Bronchus fibroblast of lung (primary cell): ENCODE measurements around the gene TAGLN2. TPM values are rescaled to one million over a fixed set of nuclear protein-coding genes. Genes with fewer than 3 reads are reported as not detected.

Experiments used
- total RNA-seq: library from RNA; depleted of rRNA; stranded (reverse); fragments of >200 nt; gene quantifications from 2 replicates; pipeline ENCODE4 v1.2.3, GENCODE V29; 2015

TAGLN2 gene
- 552 and 717 TPM in 2 replicates for total RNA-seq

DNA sequence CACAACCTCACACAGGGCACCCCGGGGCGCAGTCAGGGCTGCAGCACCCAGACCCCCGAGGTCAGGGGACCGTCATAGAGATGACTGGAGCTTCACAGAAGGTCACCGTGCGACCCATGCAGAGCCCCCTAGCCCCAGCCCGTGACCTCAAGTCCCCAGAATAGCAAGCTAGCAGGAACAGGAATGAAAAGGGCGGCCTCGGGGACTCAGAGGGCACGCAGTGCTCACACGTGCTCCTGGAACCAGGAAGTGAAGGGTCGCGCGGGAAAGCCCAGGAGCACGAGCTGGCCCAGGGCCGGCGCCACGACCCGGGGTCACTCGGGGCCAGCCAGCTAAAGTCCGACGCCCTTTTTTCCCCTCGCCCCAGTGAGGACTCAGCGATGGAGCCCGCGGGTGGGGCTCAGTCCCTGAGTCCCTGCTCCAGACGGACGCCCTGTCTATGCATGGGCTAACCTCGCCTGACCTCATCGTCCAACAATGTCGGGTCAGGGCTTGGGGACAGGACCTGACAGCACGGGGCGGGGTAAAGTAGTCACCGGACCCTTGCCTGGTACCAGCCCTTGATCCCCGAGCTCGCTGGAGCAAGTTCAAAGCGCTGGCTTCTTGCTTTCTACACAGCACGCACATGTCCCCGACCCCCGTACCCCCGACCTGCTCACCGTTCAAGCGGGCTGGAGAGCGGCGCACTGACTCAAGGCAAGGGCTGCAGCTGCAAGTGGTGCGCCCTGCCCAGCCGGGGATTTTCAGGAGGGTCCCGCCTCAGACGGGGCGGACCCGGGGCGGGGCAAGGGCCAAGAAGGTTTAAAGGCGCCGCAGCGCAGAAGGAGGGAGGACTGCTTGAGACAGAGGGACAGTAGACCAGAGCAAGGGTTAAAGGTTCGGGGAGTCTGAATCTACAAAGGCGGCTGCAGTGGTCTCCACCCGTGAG lies at the start of gene TAGLN2:
TSS of gene TAGLN2 (minus strand) at position 717 of the 928 bp plus-strand sequence. CDS start 4,998 bp downstream, outside the sequence.

DNA sequence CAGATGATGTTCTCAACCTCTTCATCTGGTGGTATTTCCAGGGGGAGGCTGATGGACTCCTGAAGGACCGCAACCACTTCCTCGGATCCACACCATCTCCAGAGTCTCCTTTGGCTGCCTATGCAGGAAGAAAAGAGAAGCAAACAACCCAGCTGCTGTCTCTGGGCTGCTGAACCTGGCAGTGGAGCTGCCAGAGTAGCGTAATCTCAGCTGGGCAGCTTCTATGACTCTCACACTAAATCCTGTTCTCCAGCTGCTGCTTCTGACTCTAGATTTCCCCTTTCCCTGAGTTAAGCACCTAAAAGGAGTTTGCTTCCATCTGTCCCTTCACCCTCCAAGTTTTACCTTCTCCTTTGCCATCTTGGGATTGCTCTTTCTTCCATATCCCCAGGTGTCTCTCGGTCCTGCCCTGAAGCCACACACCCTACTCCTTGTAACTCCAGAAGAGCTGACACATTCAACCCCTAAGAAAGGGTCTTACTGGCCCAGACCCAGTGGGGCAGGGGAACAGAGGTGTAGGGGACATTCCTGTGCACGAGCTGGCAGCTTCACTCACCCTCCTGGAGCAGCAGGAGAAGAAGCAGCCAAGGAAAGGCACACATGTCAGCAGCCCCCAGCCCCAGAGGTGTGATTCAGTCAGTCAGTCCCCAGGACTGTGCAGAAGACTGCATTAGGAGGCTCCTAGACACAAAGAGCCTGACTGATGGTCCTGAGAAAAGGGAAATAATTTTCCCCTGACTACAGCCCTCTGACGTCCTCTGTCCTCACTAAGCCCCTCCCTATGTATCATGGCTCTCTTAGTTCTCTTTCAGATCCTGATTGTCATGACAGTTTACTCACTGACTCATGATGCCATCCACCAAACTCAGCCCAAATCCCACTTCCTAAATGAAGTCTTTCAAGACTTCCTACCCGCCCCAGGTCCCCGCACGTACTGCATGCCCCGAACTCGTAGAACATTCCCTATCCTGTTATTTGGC lies 28.5 kb upstream of the TAGLN2 start, which contains the start of gene SLAMF9:
TSS of gene SLAMF9 (minus strand) at position 702 of the 980 bp plus-strand sequence. CDS start at position 602, 100 bp downstream.

DNA sequence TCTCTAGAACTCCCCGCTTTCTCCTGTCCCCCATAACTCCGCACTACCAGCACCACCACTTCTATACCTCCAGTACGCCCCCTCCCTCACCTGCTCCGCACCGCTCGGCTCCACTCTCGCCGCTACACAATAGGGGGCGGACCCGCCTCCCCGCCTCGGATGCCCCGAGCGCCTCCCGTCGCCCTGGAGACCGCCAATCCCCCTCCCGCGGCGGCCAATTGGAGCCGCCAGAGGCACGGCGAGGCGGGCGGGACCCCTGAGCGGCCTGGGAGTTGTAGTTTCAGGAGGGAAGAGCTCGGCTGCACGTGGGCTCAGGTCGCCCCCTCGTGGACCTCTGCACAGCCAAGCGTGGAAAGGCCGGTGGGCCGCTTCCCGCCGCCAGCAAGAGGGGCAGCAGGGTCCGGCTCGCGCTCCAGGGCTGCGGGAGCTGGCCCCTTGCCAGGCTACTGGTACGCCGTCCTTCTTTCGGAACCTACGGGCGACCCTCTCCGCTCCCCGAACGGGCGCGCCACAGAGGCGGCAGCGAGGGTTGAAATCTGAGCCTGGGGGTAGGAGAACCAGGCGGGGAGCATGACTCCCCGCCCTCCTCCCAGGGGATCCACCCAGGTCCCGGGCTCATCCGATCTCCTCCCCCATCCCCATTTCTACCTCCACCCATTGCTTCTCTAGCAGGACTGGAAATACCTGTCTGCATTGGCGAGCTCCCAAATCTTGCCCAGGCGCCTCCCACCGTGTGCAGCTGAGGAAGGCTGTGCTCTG lies 20.4 kb upstream of the TAGLN2 start, which contains the start of gene IGSF9:
TSS of gene IGSF9 (minus strand) at position 131 of the 759 bp plus-strand sequence. CDS start 2,159 bp downstream, outside the sequence.

DNA sequence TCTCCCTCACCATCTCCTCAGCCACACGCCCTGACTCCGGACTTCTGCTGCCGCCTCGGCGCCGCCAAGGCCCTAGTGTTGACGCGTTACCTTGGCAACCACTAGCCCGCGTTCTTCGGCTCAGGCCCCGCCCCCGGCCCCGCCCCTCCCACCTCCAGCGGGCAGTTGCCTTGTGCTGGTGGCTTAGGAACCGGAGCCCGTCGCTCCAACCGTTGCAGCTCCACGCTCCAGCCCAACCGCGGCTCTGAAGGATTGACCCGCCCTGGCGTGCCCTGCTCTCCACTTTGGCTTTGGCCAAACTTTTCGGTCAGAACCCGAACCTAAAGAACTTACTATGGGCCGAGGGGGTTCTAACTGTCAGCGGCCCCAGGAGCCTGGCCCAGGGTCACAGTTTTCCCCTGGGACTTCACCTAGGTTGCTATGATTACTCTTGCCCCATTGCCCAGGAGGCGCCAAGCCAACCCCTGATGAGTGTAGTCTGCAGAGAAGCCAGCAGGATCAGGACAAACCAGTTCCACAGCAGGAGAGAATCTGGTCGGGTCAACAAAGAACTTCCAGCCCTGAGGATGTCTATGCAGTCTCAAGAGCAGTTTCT lies 25.1 kb downstream of the TAGLN2 start, which contains the start of gene CFAP45:
TSS of gene CFAP45 (minus strand) at position 80 of the 595 bp plus-strand sequence. CDS start at position 13, 67 bp downstream.

Other genes with a start within 250 kb of the TAGLN2 start
- not detected in 2 replicates for gene CRP, start 210.9 kb downstream of the TAGLN2 start, total RNA-seq
- gene DUSP23, start 144.5 kb downstream of the TAGLN2 start, total RNA-seq: 25.3 and 36.5 TPM in 2 replicates
- not detected in 2 replicates for gene FCRL6, start 123.1 kb downstream of the TAGLN2 start, total RNA-seq
- not detected in 2 replicates for gene SLAMF8, start 98.6 kb downstream of the TAGLN2 start, total RNA-seq
- gene VSIG8, start 62.9 kb downstream of the TAGLN2 start, total RNA-seq: not detected in 2 replicates
- gene CFAP45, start 25.3 kb downstream of the TAGLN2 start, total RNA-seq: 0.30 and 0.84 TPM in 2 replicates
- gene IGSF9, start 20.1 kb upstream of the TAGLN2 start, total RNA-seq: under 0.01 and 0.17 TPM in 2 replicates
- gene SLAMF9, start 28.7 kb upstream of the TAGLN2 start, total RNA-seq: not detected in 2 replicates
- 2.2 and 2.4 TPM in 2 replicates for gene PIGM, start 106.5 kb upstream of the TAGLN2 start, total RNA-seq
- not detected in 2 replicates for gene KCNJ10, start 144.7 kb upstream of the TAGLN2 start, total RNA-seq
- not detected in 2 replicates for gene KCNJ9, start 156.0 kb upstream of the TAGLN2 start, total RNA-seq
- 13.2 and 14.1 TPM in 2 replicates for gene IGSF8, start 173.1 kb upstream of the TAGLN2 start, total RNA-seq
- gene ATP1A2, start 190.3 kb upstream of the TAGLN2 start, total RNA-seq: 0.50 and 1.5 TPM in 2 replicates
- gene ATP1A4, start 226.1 kb upstream of the TAGLN2 start, total RNA-seq: not detected in 2 replicates